Measurements from ENCODE around the gene KDM5B.

The KDM5B gene

DNA sequence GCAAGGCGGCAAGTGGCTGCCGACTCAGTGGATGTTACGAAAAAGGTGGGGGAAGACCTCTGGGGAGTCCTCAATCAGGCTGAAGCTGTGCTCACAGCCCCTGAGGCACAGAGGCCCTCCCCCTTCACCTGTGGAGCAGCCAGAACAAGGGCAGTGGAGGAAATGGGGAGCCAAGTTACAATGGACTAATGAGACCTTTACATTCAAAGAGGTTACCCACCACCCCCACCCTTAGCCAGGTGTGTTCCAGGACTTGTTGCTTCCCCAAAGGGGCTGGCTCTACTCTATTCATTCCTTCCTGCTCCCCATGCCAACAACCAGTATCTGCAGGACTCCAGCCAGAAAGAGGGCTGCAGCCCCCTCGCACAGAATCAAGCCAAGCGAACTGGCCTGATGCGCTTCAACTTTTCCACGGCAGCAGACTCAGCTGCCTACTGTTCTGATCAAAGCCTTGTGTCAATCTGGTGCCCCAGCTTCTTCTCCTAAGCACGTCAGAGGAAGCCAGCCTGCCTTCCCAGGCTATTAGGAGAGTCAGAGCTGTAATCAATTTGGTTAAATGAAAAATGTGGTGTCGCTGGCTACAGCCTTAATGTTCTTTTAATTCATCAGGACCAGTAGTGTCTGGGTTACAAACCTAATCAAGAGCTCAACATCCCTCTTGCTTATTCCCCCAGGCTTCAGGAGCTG lies 96.1 kb downstream of the KDM5B start:
- no peak for DNase-seq (ENCODE audit: low read depth)
- TF ChIP-seq, protein P1, sequence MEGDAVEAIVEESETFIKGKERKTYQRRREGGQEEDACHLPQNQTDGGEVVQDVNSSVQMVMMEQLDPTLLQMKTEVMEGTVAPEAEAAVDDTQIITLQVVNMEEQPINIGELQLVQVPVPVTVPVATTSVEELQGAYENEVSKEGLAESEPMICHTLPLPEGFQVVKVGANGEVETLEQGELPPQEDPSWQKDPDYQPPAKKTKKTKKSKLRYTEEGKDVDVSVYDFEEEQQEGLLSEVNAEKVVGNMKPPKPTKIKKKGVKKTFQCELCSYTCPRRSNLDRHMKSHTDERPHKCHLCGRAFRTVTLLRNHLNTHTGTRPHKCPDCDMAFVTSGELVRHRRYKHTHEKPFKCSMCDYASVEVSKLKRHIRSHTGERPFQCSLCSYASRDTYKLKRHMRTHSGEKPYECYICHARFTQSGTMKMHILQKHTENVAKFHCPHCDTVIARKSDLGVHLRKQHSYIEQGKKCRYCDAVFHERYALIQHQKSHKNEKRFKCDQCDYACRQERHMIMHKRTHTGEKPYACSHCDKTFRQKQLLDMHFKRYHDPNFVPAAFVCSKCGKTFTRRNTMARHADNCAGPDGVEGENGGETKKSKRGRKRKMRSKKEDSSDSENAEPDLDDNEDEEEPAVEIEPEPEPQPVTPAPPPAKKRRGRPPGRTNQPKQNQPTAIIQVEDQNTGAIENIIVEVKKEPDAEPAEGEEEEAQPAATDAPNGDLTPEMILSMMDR (conservative IDR thresholded peaks at IDR 0.05; ENCODE audit: low read length): no peak
- H3K4me3 ChIP-seq (ENCODE audit: low read length): no peak overlapping the region

DNA sequence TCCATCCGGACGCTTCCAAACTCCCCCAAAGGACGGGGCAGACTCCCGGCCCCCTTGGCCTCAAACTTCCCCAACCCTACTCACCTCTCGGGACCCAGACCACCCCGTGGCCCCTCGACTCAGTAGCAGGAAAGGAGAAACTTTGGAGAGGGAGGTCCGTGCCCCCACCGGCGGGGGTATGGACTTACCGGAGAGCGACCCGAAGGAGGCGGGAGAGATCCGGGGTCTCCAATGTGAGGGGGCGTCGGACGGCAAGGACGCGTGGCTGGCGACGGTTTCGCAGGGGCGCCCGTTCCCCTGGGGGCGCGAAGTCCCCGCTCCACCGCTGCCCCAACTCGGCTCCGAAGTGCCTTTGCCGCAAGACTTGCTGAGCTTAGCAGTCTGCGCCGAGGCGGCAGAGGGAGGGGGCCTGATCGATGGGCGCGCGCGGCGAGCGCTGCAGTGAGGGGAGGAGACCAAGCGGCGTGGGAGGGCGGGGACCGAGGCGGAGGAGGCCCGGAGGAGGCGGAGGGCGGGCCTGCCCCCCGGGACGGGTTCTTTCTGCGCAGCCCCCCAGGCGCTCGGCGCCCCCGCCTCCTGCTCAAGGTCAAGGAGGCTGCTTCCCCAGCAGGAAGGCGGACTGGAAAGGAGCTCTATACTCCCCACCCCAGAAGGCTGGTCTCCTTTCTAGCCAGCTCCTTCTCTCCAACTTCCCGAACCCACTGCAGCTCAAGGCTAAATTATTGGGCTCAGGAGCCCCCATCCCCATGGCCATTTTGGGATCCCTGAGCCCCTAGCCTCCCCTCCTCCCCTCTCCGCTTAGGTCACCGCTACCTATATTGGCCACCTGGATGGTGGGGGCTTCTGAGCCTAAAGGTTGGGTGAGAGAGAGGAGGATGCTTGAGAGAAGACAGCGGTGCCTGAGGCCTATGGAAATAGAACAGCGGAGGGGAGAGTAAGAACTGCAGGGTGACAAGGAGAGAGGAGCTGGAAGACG lies 97.9 kb downstream of the KDM5B start, which contains the start of gene SYT2:
TSS of gene SYT2 (minus strand) at position 385 of the 976 bp plus-strand sequence. CDS start 104,682 bp downstream, outside the sequence.
- no peak for DNase-seq (ENCODE audit: low read depth)
- TF ChIP-seq, protein P1 (conservative IDR thresholded peaks at IDR 0.05; ENCODE audit: low read length): no peak
- no peak within 1 kb of the TSS for H3K4me3 ChIP-seq (ENCODE audit: low read length)

DNA sequence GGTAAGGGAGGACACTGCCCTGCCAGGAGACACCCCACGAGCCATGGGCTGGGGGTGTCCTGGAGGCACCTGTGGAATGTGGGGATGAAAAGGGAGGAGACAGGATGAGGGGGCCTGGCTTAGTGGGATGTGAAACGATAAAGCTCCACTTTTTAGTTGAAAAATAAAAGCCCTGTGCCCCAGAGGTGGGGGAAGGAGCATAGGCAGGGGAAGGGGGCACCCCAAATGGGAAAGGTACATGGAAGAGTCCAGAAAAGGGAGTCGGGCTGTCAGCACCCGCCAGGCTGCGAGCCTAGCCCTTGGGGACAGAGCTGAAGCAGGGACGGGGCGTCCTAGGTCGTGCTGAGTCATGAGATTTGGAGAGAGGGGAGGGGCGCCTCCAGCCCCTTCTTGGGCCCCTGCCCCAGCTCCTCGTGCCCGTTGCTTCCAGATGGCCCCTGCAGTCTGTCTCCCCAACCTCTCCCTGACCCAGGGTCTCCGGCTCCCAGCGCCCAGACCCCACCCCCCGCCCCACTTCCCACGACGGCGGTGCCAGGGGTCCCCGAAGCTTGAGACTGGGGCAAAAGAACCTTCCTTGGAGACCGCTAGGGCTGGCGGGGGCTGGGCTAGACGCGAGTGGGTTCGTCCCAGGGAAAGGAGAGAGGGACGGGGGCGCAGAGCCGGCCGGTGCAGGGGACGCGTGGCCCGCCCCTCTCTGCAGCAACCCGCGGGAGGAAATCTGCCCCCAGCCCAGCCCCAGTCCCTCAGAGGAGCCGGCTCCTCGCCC lies 98.8 kb downstream of the KDM5B start:
- TF ChIP-seq, protein P1 (conservative IDR thresholded peaks at IDR 0.05; ENCODE audit: low read length): no peak
- no peak overlapping the region for H3K4me3 ChIP-seq (ENCODE audit: low read length)
- no peak for DNase-seq (ENCODE audit: low read depth)

DNA sequence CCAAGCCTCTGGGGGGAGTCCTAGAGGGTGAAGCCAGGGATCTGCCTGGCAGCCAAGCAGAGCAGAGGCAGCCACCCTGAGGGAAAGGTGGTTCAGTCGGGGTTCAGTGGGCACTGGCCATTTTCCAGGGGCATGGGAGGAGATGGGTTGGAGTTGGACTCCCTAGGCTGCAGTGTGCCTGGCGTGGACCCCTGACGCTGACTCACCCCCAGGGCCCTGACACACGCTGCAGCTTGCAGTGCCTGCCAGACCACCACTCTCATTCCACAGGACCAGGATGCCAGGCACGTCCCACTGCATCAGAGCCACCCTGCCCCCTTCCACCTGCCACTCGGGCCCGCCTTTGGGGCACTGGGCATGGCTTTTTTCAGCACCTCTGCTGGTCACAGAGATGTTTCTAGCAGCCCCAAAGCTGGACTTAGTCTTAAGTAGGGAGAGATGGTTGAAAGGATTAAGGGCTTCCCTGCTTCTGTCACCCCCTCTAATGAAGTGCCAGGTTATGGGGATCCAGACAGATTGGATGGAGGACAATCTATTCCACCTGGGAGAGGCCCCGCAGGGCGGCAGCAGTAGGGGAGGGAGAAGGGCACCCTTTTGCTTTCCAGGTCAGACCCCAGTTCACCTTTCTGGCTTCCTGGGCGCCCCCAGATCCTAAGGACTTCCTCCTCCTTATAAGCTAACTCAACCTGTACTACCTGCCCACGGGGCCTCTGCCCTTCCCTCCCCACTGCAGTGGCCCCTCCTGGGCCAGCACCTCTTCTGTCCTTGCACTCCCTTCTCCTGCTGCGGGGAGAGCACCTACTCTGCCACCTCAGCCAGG lies 99.6 kb downstream of the KDM5B start:
- no peak for DNase-seq (ENCODE audit: low read depth)

DNA sequence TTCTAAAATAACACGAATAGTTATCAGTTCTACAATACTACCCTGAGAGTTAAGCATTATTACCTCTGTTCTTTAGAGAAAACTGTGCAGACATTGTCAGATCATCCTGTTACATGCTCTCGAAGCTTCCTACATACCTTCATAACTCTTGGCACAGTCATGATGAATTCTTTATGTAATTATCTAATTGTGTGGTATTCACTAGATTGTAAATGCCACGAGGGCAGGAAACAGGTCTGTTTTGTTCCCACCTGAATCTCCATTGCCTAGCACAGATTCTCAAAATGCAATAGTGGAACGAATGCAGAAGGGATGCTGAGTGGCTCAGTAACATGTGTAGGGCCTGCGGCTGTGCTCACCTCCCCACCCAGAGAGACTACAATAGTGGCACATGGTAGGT lies 101.4 kb downstream of the KDM5B start:
- H3K4me3 ChIP-seq (ENCODE audit: low read length): no peak overlapping the region
- TF ChIP-seq, protein P1 (conservative IDR thresholded peaks at IDR 0.05; ENCODE audit: low read length): no peak
- no peak for DNase-seq (ENCODE audit: low read depth)

More for the DNA sequence above, 99.6 kb downstream of the KDM5B start:
- TF ChIP-seq, protein P1 (conservative IDR thresholded peaks at IDR 0.05; ENCODE audit: low read length): no peak
- no peak overlapping the region for H3K4me3 ChIP-seq (ENCODE audit: low read length)

DNA sequence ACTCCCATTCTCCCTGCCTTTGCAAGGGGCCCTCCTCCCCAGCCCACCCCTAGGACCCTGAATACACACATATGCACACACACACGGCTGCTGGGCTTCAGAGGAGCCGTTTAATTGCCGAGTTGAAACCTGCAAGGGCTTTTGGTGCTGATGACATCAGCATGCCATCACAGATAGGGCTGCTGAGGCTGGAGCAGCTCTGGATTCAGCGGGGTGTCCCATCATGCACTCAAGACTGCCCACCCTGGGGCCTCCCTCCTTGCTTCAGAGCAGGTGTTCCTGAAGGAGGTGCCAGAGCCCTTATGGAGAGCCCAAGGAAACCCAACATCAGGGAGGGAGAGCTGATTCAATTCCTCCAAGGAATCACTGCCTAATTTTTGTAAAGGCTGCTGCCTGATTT lies 103.6 kb downstream of the KDM5B start:
- no peak for DNase-seq (ENCODE audit: low read depth)
- no peak overlapping the region for H3K4me3 ChIP-seq (ENCODE audit: low read length)
- TF ChIP-seq, protein P1 (conservative IDR thresholded peaks at IDR 0.05; ENCODE audit: low read length): no peak

Data from AG10803 (cell line).